ENCODE data around the gene PCA3. TPM values are rescaled to one million over a fixed set of nuclear protein-coding genes. Genes with fewer than 3 reads are reported as not detected.

PCA3 gene
- polyA plus RNA-seq, 2 of the 4 experiments (the other 2 are of a cell fraction), result not detected

DNA sequence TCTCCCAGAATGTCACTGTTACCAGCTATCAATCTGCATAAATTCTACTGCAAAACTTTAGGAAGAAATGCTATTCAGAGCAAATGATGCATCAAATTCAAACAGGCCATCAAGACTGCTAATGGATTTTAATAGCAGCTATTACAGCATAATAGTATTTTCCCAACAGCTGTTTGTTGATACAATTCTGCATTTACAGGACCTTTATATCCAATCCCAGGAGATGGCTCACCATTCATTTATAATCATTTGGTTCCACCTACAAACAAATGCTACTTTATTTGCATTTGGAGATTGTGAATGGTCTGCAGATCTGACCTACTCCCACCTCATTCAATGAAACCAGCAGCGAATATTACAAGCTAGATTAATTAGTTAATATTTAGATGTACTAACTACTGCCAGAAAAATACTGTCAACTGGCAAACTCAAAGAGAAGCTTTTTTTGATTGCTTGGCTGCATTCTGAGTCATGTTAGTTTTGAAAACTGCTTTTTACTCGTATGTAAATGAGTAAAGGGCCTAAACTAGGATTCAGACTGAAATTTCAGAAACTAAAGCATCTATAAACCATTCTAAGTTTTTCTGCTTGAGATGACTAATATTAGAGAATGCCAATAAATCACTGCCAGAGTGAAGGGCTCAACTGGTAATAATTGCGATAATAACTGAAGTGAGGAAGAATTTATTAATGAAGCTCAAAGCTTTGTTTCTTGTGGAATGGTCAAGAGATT lies 7.1 kb upstream of the PCA3 start:
- Histone ChIP-seq H3K4me3 (no peak overlapping the region), H3K9me3 (no peaks in the 10 kb centered on the region), H3K4me2 (no peak overlapping the region), H3K27ac (no peak overlapping the region), H3K4me1 (no peaks in the 10 kb centered on the region)
- DNase-seq (ENCODE audit: low read depth in 1 of 2, low spot score in 1 of 2), result no peak
- FAIRE-seq, result no peak
- no peak for ATAC-seq
- 52% methylated on average over 3 of the region's 3 CpGs for WGBS (ENCODE audit: missing lambda C conversion rate)
- POLR2A ChIA-PET, result no interaction called here
- TF ChIP-seq HEYL (CRISPR knock-in tag; IDR thresholded peaks at IDR 0.05), result no peak
- no peak for TF ChIP-seq EP300 (IDR thresholded peaks at IDR 0.05)
- no peak for TF ChIP-seq RCOR1 (IDR thresholded peaks at IDR 0.05; ENCODE audit: low read depth, low read length)
- no peak for TF ChIP-seq FOXS1 (CRISPR knock-in tag; IDR thresholded peaks at IDR 0.05)
- no peak for TF ChIP-seq MAZ (IDR thresholded peaks at IDR 0.05; ENCODE audit: borderline replicate concordance, low read depth, low read length)
- TF ChIP-seq HOXB13 (CRISPR knock-in tag; IDR thresholded peaks at IDR 0.05; ENCODE audit: low read depth), result no peak
- TF ChIP-seq CTCF (IDR thresholded peaks at IDR 0.05), result no peak
- no peak for TF ChIP-seq CEBPB (IDR thresholded peaks at IDR 0.05)
- TF ChIP-seq CBX2 (IDR thresholded peaks at IDR 0.05; ENCODE audit: borderline replicate concordance, low read depth), result no peak
- TF ChIP-seq ESRRA (IDR thresholded peaks at IDR 0.05; ENCODE audit: borderline replicate concordance, low read length), result no peak
- TF ChIP-seq EHF (CRISPR knock-in tag; IDR thresholded peaks at IDR 0.05), result no peak
- no peak for TF ChIP-seq RARB (CRISPR knock-in tag; IDR thresholded peaks at IDR 0.05)
- TF ChIP-seq NFE2L2 (conservative IDR thresholded peaks at IDR 0.05; ENCODE audit: low read length), result no peak
- CTCF ChIA-PET, result interaction anchor here (0.6 to 1.8 kb wide), 4 partner anchors 8 to 240 kb away, joined by 3 to 5 read pairs (median 3); no protein-coding TSS in a partner anchor

DNA sequence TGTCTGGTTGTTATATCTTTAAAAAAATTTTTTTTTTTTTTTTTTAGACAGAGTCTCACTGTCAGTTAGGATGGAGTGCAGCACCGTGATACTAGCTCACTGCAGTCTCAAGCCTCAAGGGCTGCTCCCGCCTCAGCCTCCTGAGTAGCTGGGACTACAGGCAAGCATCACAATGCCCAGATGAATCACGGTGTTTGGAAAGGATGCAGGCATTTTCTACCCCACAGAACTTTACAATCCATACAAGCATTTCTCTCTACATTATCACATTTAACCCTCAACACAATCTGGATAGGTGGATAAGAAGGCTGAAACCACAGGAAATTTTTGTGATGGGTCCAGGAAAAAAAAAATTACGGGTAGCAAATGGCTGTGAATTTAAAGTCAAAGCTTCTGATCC lies 5.8 kb upstream of the PCA3 start:
- Histone ChIP-seq H3K27ac (no peak overlapping the region), H3K9me3 (no peaks in the 10 kb centered on the region), H3K4me3 (no peak overlapping the region), H3K4me2 (no peak overlapping the region), H3K4me1 (no peaks in the 10 kb centered on the region)
- no peak for TF ChIP-seq KDM5A (IDR thresholded peaks at IDR 0.05)
- no peak for TF ChIP-seq FOSL2 (IDR thresholded peaks at IDR 0.05)
- no peak for TF ChIP-seq FOSL2 (CRISPR knock-in tag; IDR thresholded peaks at IDR 0.05)
- TF ChIP-seq, protein P1, sequence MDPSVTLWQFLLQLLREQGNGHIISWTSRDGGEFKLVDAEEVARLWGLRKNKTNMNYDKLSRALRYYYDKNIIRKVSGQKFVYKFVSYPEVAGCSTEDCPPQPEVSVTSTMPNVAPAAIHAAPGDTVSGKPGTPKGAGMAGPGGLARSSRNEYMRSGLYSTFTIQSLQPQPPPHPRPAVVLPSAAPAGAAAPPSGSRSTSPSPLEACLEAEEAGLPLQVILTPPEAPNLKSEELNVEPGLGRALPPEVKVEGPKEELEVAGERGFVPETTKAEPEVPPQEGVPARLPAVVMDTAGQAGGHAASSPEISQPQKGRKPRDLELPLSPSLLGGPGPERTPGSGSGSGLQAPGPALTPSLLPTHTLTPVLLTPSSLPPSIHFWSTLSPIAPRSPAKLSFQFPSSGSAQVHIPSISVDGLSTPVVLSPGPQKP (IDR thresholded peaks at IDR 0.05; ENCODE audit: low read depth, low read length), result no peak
- no peak for TF ChIP-seq ZSCAN20 (CRISPR knock-in tag; IDR thresholded peaks at IDR 0.05)
- no peak for DNase-seq (ENCODE audit: low read depth in 1 of 2, low spot score in 1 of 2)
- ChIA-PET CTCF (interaction anchor here (0.8 kb wide), 1 partner anchor 229 kb away, joined by 3 read pairs; no protein-coding TSS in a partner anchor), POLR2A (no interaction called here)
- peak in 1 of 2 experiments; percentile 34; a peak in 1 of 6 replicates for ATAC-seq
- no peak for FAIRE-seq
- 24% methylated on average over 4 of the region's 4 CpGs for WGBS (ENCODE audit: missing lambda C conversion rate)

DNA sequence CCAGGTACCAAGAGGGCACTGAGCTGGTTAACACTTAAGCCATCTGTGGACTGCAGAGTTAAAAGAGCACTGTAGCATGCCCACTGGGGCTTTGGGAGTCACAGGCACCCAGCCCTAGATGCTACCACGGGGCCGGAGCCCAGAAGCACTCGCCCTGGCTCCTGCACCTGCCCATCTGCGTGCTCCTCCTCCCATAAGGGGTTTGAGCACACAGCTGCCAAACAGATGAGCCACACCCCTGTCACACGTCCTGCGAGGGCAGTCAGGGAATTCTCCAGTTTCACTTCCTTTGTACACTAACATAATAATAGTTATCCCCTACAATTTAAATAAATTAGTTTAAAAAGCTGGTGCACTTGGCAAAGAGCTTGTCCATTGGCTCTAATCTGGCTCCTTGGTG lies 4.5 kb upstream of the PCA3 start:
- no peak for FAIRE-seq
- ChIA-PET CTCF (no interaction called here), POLR2A (no interaction called here)
- ATAC-seq, result no peak
- Histone ChIP-seq H3K4me1 (no peaks in the 10 kb centered on the region), H3K4me2 (no peak overlapping the region), H3K4me3 (no peak overlapping the region), H3K9me3 (no peaks in the 10 kb centered on the region), H3K27ac (no peak overlapping the region)
- DNase-seq (ENCODE audit: low read depth in 1 of 2, low spot score in 1 of 2), result no peak
- TF ChIP-seq HOXB5 (CRISPR knock-in tag; IDR thresholded peaks at IDR 0.05) (no peak), FOSL2 (IDR thresholded peaks at IDR 0.05) (no peak), FOSL2 (CRISPR knock-in tag; IDR thresholded peaks at IDR 0.05) (no peak), BHLHE40 (IDR thresholded peaks at IDR 0.05; ENCODE audit: low read depth, low read length) (no peak), SREBF2 (IDR thresholded peaks at IDR 0.05) (no peak), CHD4 (IDR thresholded peaks at IDR 0.05; ENCODE audit: borderline replicate concordance) (no peak), RARB (CRISPR knock-in tag; IDR thresholded peaks at IDR 0.05) (no peak), RFX5 (IDR thresholded peaks at IDR 0.05) (no peak), JUNB (IDR thresholded peaks at IDR 0.05) (no peak), RNF2 (IDR thresholded peaks at IDR 0.05; ENCODE audit: borderline replicate concordance, low read depth) (no peak), KDM1A (IDR thresholded peaks at IDR 0.05; ENCODE audit: low read depth) (no peak), FOXS1 (CRISPR knock-in tag; IDR thresholded peaks at IDR 0.05) (no peak), POLR2A (IDR thresholded peaks at IDR 0.05; ENCODE audit: low read length) (no peak), MAFK (IDR thresholded peaks at IDR 0.05; ENCODE audit: partially characterized antibody) (no peak), HOXA7 (CRISPR knock-in tag; IDR thresholded peaks at IDR 0.05) (no peak), GATA3 (IDR thresholded peaks at IDR 0.05; ENCODE audit: borderline replicate concordance) (no peak), POLR2AphosphoS2 (conservative IDR thresholded peaks at IDR 0.05; ENCODE audit: low read length) (no peak), MYC (IDR thresholded peaks at IDR 0.05; ENCODE audit: borderline replicate concordance, low read length) (no peak), NFE2L2 (conservative IDR thresholded peaks at IDR 0.05; ENCODE audit: low read length) (no peak), EHF (CRISPR knock-in tag; IDR thresholded peaks at IDR 0.05) (no peak)
- TF ChIP-seq, protein P2, sequence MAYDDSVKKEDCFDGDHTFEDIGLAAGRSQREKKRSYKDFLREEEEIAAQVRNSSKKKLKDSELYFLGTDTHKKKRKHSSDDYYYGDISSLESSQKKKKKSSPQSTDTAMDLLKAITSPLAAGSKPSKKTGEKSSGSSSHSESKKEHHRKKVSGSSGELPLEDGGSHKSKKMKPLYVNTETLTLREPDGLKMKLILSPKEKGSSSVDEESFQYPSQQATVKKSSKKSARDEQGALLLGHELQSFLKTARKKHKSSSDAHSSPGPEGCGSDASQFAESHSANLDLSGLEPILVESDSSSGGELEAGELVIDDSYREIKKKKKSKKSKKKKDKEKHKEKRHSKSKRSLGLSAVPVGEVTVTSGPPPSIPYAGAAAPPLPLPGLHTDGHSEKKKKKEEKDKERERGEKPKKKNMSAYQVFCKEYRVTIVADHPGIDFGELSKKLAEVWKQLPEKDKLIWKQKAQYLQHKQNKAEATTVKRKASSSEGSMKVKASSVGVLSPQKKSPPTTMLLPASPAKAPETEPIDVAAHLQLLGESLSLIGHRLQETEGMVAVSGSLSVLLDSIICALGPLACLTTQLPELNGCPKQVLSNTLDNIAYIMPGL (CRISPR knock-in tag; IDR thresholded peaks at IDR 0.05; ENCODE audit: borderline replicate concordance), result no peak
- 3% methylated on average over 6 of the region's 6 CpGs for WGBS (ENCODE audit: missing lambda C conversion rate)
